WI38 (cell line): Measurements from ENCODE around the gene ARG2.

Experiments
- H3K4me3 ChIP-seq: 2 replicates; pipeline ENCODE4 v1.5.1; 2011; ENCODE audit warnings: low read depth, mild to moderate bottlenecking, control low read depth, low read length
- TF ChIP-seq, protein P1 (sequence below): IDR thresholded peaks from 2 replicates; pipeline ENCODE4 v1.5.1; 2012; ENCODE audit warnings: low read depth, mild to moderate bottlenecking, control low read depth, low read length

Gene ARG2

DNA sequence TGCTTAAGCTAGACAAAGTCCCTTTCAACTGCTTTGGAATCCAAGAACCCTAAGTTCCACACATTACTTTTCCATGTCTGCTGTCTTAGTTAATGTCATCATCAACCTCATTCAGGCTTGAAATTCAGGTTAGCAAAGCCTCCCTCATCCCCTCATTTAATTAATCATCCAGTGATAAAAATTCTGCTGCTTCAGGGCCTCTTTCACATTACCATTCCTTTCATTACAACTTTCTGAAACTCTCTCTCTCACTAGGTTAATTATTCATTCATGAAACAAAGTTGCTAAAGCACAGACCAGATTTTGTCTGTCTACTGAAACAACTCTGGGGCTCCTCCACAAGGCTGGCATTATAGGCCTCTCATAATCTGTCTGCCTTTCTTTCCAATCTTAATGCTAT lies 64.1 kb downstream of the ARG2 start:
- TF ChIP-seq, protein P1, sequence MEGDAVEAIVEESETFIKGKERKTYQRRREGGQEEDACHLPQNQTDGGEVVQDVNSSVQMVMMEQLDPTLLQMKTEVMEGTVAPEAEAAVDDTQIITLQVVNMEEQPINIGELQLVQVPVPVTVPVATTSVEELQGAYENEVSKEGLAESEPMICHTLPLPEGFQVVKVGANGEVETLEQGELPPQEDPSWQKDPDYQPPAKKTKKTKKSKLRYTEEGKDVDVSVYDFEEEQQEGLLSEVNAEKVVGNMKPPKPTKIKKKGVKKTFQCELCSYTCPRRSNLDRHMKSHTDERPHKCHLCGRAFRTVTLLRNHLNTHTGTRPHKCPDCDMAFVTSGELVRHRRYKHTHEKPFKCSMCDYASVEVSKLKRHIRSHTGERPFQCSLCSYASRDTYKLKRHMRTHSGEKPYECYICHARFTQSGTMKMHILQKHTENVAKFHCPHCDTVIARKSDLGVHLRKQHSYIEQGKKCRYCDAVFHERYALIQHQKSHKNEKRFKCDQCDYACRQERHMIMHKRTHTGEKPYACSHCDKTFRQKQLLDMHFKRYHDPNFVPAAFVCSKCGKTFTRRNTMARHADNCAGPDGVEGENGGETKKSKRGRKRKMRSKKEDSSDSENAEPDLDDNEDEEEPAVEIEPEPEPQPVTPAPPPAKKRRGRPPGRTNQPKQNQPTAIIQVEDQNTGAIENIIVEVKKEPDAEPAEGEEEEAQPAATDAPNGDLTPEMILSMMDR, result no peak
- H3K4me3 ChIP-seq, result no peak overlapping the region

DNA sequence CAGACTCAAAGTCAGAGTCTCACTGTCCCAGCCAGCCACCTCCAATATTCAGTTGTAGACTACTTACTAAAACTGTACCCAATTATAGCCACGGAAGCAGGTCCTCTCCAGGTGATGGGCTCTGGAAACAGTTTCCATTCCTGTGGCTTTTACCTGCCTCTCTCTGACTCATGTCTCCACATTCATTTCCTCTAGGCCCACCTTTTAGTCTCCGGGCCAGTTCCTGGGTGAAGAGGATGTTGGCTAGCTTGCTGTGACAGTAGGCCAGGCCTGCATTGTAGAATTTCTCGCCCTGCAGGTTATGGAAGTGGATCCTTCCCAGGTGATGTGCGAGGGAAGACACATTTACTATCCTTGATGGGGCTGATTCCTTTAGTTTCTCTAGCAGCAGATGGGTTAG lies 70.3 kb downstream of the ARG2 start:
- TF ChIP-seq, protein P1, result no peak

DNA sequence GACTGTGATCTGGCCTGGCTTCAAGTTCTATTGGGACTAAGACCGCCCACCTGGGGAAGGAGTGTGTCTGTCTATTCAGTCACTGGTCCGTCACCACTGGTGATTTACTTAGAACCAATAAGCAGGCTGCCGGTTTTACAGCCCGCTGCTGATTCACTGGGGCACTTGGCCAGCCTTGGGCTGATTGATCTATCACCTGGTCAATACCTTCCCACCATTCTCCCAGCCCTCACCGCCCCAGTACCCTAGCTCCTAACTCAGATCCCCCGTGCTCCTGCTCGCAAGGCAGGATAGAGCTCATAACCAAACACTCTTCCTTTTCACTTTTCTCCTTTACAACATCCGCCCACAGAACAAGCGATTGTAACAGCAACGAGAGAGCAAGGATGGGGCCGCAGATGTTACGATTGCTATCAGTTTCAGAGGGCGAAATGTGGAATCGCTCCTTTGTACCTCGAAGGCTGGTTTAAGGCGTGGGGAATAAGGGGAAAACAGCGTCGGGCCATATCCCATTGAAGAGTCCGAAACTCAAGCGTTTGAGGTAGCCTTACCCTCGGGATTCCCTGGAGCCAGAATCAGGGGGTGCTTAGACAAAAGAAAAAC lies 75.2 kb downstream of the ARG2 start:
- peak overlapping the region; percentile 92 for H3K4me3 ChIP-seq
- TF ChIP-seq, protein P1, result no peak

More for the DNA sequence above, 70.3 kb downstream of the ARG2 start:
- H3K4me3 ChIP-seq, result no peak overlapping the region

DNA sequence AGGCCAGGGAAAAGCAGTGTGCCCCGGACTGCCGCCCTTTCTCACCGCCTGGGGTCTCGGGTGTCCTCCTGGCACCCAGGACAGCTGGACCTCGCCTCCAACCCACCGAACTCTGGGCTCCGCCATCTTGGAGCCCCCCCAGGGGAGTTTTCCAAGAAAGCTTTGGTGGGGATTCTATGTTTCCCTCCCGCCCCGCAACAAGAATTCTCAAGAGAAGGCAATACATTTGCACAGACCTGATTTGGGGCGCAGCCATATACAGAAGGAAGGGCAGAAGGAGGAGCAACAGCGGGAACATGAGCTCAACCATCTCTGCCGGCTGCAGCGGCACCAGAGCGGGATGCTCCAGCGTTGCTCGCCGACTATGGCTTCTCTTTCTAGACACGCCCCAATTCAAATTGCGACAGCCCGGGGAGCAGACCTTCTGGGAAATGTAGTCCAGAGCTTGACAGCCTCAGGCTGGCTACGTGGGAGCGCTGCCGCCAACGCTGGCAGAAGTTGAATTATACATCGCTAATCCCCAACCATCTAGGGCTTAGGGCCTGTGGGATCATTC lies 75.8 kb downstream of the ARG2 start, which contains the start of gene RDH11:
Gene RDH11 (minus strand): TSS at position 371 of the 556 bp plus-strand sequence. CDS start 61 bp downstream, at position 310.
- peak within 1 kb of the TSS; percentile 92 for H3K4me3 ChIP-seq

DNA sequence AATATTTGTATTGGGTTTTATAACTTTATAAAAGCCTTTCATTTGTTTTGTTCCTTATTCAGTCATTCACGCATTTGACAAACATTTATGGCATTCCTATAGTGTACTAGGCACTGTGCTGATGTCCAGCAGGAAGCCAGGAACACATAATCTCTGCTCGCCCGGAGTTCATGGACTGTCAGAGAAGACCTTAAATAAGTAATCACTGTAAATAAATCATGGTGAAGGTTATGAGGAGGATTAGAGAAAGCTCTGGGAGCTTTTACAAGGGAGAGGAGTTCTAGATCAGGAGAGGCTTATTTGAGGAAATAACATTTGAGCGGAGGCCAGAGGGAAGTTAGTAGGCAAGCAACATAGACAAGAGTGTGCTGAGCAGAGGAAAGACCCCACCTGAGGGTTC lies 77.3 kb downstream of the ARG2 start:
- TF ChIP-seq, protein P1, result no peak
- no peak overlapping the region for H3K4me3 ChIP-seq

More for the DNA sequence above, 75.8 kb downstream of the ARG2 start, which contains the start of gene RDH11:
- TF ChIP-seq, protein P1, result no peak

DNA sequence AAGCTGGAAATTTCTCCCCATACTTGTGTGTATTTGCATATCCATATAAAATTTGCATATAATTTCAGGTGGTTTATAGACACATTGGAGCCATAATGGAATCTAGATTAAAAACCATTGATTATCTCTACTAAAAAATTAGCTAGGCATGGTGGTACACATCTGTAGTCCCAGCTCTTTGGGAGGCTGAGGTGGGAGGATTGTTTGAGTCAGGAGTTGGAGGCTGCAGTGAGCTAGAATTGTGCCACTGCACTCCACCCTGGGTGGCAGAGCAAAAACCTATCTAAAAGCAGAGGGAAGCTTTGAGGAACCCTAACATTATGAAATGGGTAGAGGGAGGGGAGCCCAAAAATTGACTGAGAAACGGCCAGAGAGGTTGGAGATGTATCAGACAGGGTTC lies 78.5 kb downstream of the ARG2 start:
- TF ChIP-seq, protein P1, result no peak
- H3K4me3 ChIP-seq, result no peak overlapping the region
